ENCODE results near the gene ATN1.
A peak's percentile ranks its signal among the peaks of the same experiment; 100 is the strongest.

Gene ATN1

DNA sequence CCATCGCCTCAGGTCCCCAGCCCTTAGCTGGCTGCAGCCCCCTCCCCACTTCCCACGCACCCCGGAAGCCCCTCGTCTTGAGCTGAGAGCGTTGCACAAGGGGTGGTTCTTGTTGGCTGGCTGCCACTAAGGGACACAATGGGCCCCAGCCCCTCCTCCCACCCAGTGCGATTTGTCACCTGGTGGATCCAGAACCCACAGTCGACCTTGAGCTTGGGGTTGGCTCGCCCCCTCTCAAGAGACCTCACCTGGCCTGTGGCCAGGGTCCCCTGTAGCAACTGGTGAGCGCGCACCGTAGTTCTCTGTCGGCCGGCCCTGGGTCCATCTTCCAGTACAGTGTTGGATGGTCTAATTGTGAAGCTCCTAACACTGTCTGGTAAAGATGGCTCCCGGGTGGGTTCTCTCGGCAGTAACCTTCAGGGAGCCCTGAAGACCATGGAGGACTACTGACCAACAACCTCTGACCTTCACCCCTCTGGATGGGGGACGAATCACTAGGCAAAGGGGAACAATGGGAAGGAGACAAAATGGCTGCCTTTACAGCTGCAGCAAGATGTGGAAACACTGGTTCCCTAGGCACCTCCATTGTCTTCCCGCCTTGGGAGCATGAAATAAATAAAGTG is 36.1 kb downstream of the ATN1 start:
- H3K27ac ChIP-seq, result peak overlapping the region; percentile 72
- no peak for DNase-seq (ENCODE audit: low spot score)
- CTCF ChIA-PET, result interaction anchor here (0.5 to 2.7 kb wide), 5 partner anchors 12 to 144 kb away, joined by 3 to 14 read pairs (median 5); no protein-coding TSS in a partner anchor
- POLR2A ChIA-PET (ENCODE audit: low non-redundant PET), result interaction anchor here (0.6 to 2.1 kb wide), 5 partner anchors 16 to 800 kb away, joined by 3 to 17 read pairs (median 3); partner anchors contain the start of genes C12orf57 and RNU7-1
- TF ChIP-seq, protein P1, sequence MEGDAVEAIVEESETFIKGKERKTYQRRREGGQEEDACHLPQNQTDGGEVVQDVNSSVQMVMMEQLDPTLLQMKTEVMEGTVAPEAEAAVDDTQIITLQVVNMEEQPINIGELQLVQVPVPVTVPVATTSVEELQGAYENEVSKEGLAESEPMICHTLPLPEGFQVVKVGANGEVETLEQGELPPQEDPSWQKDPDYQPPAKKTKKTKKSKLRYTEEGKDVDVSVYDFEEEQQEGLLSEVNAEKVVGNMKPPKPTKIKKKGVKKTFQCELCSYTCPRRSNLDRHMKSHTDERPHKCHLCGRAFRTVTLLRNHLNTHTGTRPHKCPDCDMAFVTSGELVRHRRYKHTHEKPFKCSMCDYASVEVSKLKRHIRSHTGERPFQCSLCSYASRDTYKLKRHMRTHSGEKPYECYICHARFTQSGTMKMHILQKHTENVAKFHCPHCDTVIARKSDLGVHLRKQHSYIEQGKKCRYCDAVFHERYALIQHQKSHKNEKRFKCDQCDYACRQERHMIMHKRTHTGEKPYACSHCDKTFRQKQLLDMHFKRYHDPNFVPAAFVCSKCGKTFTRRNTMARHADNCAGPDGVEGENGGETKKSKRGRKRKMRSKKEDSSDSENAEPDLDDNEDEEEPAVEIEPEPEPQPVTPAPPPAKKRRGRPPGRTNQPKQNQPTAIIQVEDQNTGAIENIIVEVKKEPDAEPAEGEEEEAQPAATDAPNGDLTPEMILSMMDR (conservative IDR thresholded peaks at IDR 0.05; ENCODE audit: low read depth), result no peak

DNA sequence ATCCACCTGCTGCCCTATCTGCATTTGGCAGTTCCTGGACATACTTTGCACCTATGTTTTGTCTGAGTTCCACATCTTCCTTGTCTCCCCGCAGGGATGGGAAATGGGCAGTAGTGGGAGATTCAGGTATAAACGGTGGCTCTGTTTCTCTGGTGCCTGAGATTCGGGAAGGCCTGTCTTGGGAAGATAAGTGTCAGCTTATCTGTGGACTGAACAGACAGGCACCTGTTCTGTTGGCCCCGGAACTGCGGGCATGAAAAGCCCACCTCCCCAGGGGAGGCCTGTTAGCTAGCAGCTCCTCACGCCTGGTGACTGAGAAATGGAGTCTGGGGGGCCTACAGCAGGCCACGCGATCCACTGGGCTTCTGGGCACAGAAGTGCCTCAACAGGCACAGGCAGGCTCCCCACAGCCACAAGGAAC is 36.9 kb downstream of the ATN1 start:
- CTCF ChIA-PET, result interaction anchor here (0.6 to 2.7 kb wide), 6 partner anchors 10 to 144 kb away, joined by 3 to 14 read pairs (median 3); partner anchors contain the start of gene RNU7-1
- POLR2A ChIA-PET (ENCODE audit: low non-redundant PET), result interaction anchor here (0.6 to 2.1 kb wide), 5 partner anchors 17 to 673 kb away, joined by 3 to 17 read pairs (median 3); partner anchors contain the start of genes C12orf57 and RNU7-1
- DNase-seq (ENCODE audit: low spot score), result no peak
- TF ChIP-seq, protein P1 (conservative IDR thresholded peaks at IDR 0.05; ENCODE audit: low read depth), result no peak
- H3K27ac ChIP-seq, result peak overlapping the region; percentile 72

DNA sequence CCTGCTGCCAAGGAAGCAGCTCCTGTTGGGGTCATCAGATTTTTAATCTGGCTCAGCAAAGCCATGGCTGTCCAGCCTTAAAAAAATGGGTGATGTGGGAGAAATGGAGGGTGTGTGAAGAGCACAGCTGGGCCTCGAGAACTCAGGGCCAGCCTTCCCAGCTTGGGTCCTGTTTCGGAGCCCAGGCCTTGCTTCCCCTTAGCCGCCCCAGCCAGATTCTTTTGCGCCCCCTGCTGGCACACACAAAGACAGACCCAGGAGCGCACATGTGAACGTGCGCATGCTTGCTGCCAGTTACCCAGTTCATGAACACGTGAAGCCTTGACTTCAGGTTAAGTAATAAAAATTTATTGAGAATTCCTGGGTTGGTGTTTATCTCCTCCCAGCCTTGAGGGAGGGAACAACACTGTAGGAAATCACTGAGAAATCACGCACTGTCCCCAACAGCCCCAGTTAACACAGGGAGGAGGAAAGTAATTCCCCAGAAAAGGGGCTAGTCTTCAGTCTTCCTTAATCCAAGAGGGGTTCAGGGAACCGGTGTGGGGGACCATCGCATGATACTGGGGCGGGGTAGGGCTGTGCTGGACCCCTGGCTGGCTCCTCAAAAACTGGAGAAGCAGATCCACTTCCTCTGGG is 37.4 kb downstream of the ATN1 start:
- peak overlapping the region; percentile 72 for H3K27ac ChIP-seq
- ChIA-PET CTCF (interaction anchor here (0.6 to 2.7 kb wide), 6 partner anchors 11 to 143 kb away, joined by 3 to 14 read pairs (median 3); partner anchors contain the start of gene RNU7-1), POLR2A (ENCODE audit: low non-redundant PET) (interaction anchor here (0.6 to 2.1 kb wide), 4 partner anchors 19 to 673 kb away, joined by 3 to 17 read pairs (median 8); partner anchors contain the start of genes C12orf57 and RNU7-1)
- peak; percentile 66 for DNase-seq (ENCODE audit: low spot score)
- TF ChIP-seq, protein P1 (conservative IDR thresholded peaks at IDR 0.05; ENCODE audit: low read depth), result peak; percentile 69

DNA sequence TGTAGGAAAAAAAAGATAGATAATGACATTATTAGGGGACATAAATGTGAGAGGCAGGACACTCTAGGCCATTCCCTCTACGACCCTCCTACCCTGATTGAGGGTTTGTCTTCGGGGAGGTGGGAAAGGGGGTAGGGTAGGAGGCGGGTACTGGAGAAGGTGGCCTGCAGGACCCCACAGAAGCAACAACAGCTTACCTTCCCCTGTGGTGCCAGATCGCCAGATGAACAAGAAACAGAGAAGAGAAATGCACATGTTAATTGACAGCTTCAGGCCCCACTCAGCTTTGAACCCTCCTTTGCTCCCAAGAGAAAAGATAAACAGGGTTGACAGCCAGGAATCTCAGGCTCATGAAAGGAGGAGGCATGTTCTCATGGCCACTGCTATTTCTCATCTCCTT is 38.0 kb downstream of the ATN1 start:
- CTCF ChIA-PET, result interaction anchor here (1.2 to 2.7 kb wide), 2 partner anchors 21 kb away, joined by 5 to 14 read pairs; no protein-coding TSS in a partner anchor
- no peak for DNase-seq (ENCODE audit: low spot score)
- H3K27ac ChIP-seq, result peak overlapping the region; percentile 72
- TF ChIP-seq, protein P1 (conservative IDR thresholded peaks at IDR 0.05; ENCODE audit: low read depth), result no peak
- POLR2A ChIA-PET (ENCODE audit: low non-redundant PET), result no interaction called here

DNA sequence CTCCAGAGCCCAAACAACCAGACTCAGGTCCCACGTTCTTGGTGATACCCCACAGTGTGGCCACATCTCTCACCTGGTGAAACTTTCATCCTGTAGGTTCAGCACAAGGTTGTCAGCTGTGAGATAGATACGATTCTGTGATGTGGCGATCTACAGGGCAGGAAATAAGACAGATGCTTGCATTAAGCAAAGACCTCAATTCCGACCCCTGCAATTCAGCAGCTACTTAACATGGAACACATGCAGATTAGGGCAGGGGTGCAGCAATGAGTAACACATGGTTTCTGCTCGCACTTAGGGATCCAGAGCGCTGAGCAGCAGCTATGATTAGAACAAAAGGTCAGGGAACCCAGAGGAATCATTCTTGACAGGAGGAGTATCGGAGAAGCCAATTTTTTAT is 38.6 kb downstream of the ATN1 start:
- TF ChIP-seq, protein P1 (conservative IDR thresholded peaks at IDR 0.05; ENCODE audit: low read depth), result no peak
- CTCF ChIA-PET, result interaction anchor here (0.5 to 1.2 kb wide), 3 partner anchors 20 to 52 kb away, joined by 3 to 5 read pairs (median 3); partner anchors contain the start of gene ENO2
- POLR2A ChIA-PET (ENCODE audit: low non-redundant PET), result no interaction called here
- DNase-seq (ENCODE audit: low spot score), result no peak
- H3K27ac ChIP-seq, result peak overlapping the region; percentile 50

DNA sequence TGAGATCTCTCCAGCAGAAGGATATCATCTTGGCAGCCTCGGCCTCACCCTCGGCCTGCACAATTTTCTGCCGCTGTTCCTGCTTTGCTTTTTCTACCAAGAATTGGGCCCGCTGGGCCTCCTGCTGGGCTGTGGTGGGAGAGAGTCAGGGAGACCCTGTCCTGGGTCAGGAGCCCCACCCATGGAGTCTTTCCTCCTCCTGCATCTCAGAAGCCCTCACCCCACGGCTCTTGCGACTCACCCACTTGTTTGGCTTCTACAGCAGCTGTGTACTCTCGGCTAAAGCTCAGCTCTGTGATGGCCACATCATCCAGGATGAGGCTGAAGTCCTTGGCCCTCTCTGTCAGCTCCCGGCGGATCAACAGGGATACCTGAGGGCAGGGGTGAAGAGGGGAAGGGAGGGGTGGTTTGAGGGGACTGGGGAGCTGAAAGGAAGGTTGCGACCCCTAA is 39.9 kb downstream of the ATN1 start:
- TF ChIP-seq, protein P1 (conservative IDR thresholded peaks at IDR 0.05; ENCODE audit: low read depth), result no peak
- DNase-seq (ENCODE audit: low spot score), result no peak
- ChIA-PET CTCF (no interaction called here), POLR2A (ENCODE audit: low non-redundant PET) (no interaction called here)
- peak overlapping the region; percentile 50 for H3K27ac ChIP-seq
